ENCODE results near the gene DNAH12.
"Not testable (repeated sequence)": the region's sequence is repeated elsewhere in the genome, so short reads cannot be mapped to it uniquely, and the experiment has no call there.

DNAH12 gene

DNA sequence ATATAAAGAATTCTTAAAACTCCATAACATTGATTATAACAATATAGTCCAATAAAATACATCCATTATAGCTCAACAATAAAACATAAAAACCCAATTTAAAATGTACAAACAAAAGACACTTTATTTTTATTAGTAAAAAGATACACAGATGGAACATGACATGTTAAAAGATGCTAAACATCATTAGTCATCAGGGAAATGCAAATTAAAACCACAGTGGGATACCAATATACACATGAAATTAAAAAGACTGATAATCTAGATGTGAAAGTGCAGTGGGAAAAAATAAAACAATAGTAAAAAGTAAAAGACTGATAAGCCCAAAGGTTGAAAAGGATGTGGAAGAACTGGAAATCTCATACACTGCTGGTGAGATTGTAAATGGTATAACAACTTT, 46.2 kb downstream of the DNAH12 start:
- H3K4me3 Mint-ChIP-seq, result no peak overlapping the region
- no peak overlapping the region for H3K27ac Mint-ChIP-seq
- ATAC-seq (replicated peaks) (no peak), DNase-seq (no peak)
- H3K4me1 Mint-ChIP-seq (ENCODE audit: low read depth in 2 of 2), result no peaks in the 10 kb centered on the region
- H3K9me3 Mint-ChIP-seq, result no peaks in the 10 kb centered on the region
- H3K27me3 Mint-ChIP-seq, result peaks cover 13 to 16% of the 10 kb centered on the region in 2 donors
- no peaks in the 10 kb centered on the region for H3K36me3 Mint-ChIP-seq (ENCODE audit: insufficient read depth)

DNA sequence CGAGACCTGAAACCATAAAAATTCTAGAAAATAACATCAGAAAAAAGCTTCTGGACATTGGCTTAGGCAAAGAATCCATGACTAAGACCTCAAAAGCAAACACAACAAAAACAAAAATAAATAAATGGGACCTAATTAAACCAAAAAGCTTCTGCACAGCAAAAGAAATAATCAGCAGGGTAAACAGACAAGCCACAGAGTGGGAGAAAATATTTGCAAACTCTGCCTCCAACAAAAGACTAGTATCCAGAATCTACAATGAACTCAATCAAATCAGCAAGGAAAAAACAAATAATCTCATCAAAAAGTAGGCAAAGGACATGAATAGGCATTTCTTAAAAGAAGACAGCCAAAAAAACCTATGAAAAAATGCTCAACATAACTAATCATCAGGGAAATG, 59.6 kb downstream of the DNAH12 start:
- no peaks in the 10 kb centered on the region for H3K4me1 Mint-ChIP-seq (ENCODE audit: low read depth in 2 of 2)
- H3K9me3 Mint-ChIP-seq, result peaks cover 0 to 3% of the 10 kb centered on the region in 2 donors
- H3K27ac Mint-ChIP-seq, result no peak overlapping the region
- no peaks in the 10 kb centered on the region for H3K36me3 Mint-ChIP-seq (ENCODE audit: insufficient read depth)
- peaks cover 6 to 11% of the 10 kb centered on the region in 2 donors for H3K27me3 Mint-ChIP-seq
- H3K4me3 Mint-ChIP-seq, result no peak overlapping the region
- ATAC-seq (replicated peaks), result no peak
- no peak for DNase-seq

DNA sequence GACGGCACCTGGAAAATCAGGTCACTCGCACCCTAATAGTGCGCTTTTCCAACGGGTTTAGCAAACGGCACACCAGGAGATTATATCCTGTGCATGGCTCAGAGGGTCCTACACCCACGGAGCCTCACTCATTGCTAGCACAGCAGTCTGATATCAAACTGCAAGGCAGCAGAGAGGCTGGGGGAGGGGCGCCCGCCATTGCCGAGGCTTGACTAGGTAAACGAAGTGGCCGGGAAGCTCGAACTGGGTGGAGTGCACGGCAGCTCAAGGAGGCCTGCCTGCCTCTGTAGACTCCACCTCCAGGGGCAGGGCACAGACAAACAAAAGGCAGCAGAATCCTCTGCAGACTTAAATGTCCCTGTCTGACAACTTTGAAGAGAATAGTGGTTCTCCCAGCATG, 67.0 kb downstream of the DNAH12 start:
- not testable (repeated sequence) for H3K4me3 Mint-ChIP-seq

GRCh38 chr3:57464801-57465200, 79.3 kb downstream of the DNAH12 start:
- H3K36me3 Mint-ChIP-seq (ENCODE audit: insufficient read depth), result no peaks in the 10 kb centered on the region
- H3K4me1 Mint-ChIP-seq (ENCODE audit: low read depth in 2 of 2), result no peaks in the 10 kb centered on the region
- H3K27me3 Mint-ChIP-seq, result peaks cover 10 to 21% of the 10 kb centered on the region in 2 donors
- no peak for ATAC-seq (replicated peaks)
- no peak for DNase-seq
- H3K9me3 Mint-ChIP-seq, result no peaks in the 10 kb centered on the region
- H3K4me3 Mint-ChIP-seq, result no peak overlapping the region
- no peak overlapping the region for H3K27ac Mint-ChIP-seq

More for the DNA sequence above, 67.0 kb downstream of the DNAH12 start:
- not testable (repeated sequence) for H3K36me3 Mint-ChIP-seq (ENCODE audit: insufficient read depth); H3K9me3 Mint-ChIP-seq; H3K4me1 Mint-ChIP-seq (ENCODE audit: low read depth in 2 of 2); ATAC-seq (replicated peaks); DNase-seq; H3K27ac Mint-ChIP-seq
- H3K27me3 Mint-ChIP-seq, result peaks cover 21 to 26% of the 10 kb centered on the region in 2 donors

GRCh38 chr3:57464011-57464410, 80.1 kb downstream of the DNAH12 start:
- Mint-ChIP-seq H3K4me1 (ENCODE audit: low read depth in 2 of 2) (no peaks in the 10 kb centered on the region), H3K27me3 (peaks cover 10 to 21% of the 10 kb centered on the region in 2 donors), H3K4me3 (no peak overlapping the region), H3K36me3 (ENCODE audit: insufficient read depth) (no peaks in the 10 kb centered on the region), H3K27ac (no peak overlapping the region), H3K9me3 (no peaks in the 10 kb centered on the region)
- DNase-seq (no peak), ATAC-seq (replicated peaks) (no peak)

- DNase-seq (no peak), ATAC-seq (replicated peaks) (no peak)
- Mint-ChIP-seq H3K4me1 (ENCODE audit: low read depth in 2 of 2) (no peaks in the 10 kb centered on the region), H3K36me3 (ENCODE audit: insufficient read depth) (no peaks in the 10 kb centered on the region), H3K9me3 (no peaks in the 10 kb centered on the region), H3K27ac (no peak overlapping the region), H3K4me3 (no peak overlapping the region), H3K27me3 (peaks cover 19 to 35% of the 10 kb centered on the region in 2 donors)
These were observed 92.8 kb downstream of the DNAH12 start for GRCh38 chr3:57451150-57451846.

- not testable (repeated sequence) for H3K4me3 Mint-ChIP-seq; H3K4me1 Mint-ChIP-seq (ENCODE audit: low read depth in 2 of 2); ATAC-seq (replicated peaks); H3K36me3 Mint-ChIP-seq (ENCODE audit: insufficient read depth); H3K9me3 Mint-ChIP-seq; H3K27ac Mint-ChIP-seq; DNase-seq
- peaks cover 19 to 39% of the 10 kb centered on the region in 2 donors for H3K27me3 Mint-ChIP-seq
These were observed 94.8 kb downstream of the DNAH12 start for GRCh38 chr3:57449276-57449847.

- H3K36me3 Mint-ChIP-seq (ENCODE audit: insufficient read depth); H3K27ac Mint-ChIP-seq; H3K9me3 Mint-ChIP-seq; ATAC-seq (replicated peaks); H3K4me3 Mint-ChIP-seq; H3K4me1 Mint-ChIP-seq (ENCODE audit: low read depth in 2 of 2); DNase-seq: not testable (repeated sequence)
- peaks cover 19 to 38% of the 10 kb centered on the region in 2 donors for H3K27me3 Mint-ChIP-seq
These were observed 95.7 kb downstream of the DNAH12 start for GRCh38 chr3:57448489-57448888.

DNA sequence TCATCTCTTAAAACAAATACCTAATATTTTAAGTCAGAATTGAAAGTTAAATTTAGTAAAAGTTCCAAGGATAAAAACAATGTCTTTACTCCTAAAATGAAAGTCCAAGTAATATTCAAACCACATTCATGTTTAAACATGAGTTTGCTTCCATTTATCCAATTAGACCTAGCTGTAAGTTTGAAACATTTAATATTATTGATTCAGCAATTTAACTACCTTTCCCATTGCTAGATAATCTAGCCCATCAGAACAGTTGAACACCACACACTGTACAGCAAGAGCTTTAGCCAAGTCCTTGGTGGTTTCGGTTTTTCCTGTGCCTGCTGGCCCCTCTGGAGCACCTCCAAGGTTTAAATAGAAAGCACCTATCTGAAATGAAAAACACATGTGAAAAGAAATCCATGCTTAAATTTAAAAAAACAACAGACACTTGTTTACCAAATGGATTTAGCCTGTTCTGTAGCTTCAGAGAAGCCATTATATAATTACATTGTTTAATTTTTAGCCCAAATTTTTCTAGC, 97.8 kb downstream of the DNAH12 start:
- ATAC-seq (replicated peaks), result no peak
- H3K9me3 Mint-ChIP-seq, result no peaks in the 10 kb centered on the region
- no peak for DNase-seq

GRCh38 chr3:57444469-57444868, 99.7 kb downstream of the DNAH12 start:
- no peak for DNase-seq
- Mint-ChIP-seq H3K27me3 (peaks cover 21 to 36% of the 10 kb centered on the region in 2 donors), H3K4me1 (ENCODE audit: low read depth in 2 of 2) (no peaks in the 10 kb centered on the region), H3K9me3 (no peaks in the 10 kb centered on the region), H3K36me3 (ENCODE audit: insufficient read depth) (no peaks in the 10 kb centered on the region), H3K27ac (no peak overlapping the region), H3K4me3 (no peak overlapping the region)
- ATAC-seq (replicated peaks), result no peak

More for the DNA sequence above, 97.8 kb downstream of the DNAH12 start:
- H3K36me3 Mint-ChIP-seq (ENCODE audit: insufficient read depth), result no peaks in the 10 kb centered on the region
- H3K4me1 Mint-ChIP-seq (ENCODE audit: low read depth in 2 of 2), result no peaks in the 10 kb centered on the region
- peaks cover 16 to 28% of the 10 kb centered on the region in 2 donors for H3K27me3 Mint-ChIP-seq
- no peak overlapping the region for H3K4me3 Mint-ChIP-seq
- no peak overlapping the region for H3K27ac Mint-ChIP-seq

DNA sequence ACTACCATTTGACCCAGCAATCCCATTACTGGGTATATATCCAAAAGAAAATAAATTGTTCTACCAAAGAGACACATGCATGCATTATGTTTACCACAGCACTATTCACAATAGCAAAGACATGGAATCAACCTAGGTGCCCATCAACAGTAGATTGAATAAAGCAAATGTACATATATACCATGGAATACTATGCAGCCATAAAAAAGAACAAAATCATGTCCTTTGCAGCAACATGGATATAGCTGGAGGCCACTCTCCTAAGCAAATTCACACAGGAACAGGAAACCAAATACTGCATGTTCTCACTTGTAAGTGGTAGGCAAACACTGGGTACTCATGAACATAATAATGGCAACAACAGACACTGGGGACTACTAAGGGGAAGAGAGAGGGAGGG, 104.0 kb downstream of the DNAH12 start:
- not testable (repeated sequence) for DNase-seq; H3K9me3 Mint-ChIP-seq; H3K4me1 Mint-ChIP-seq (ENCODE audit: low read depth in 2 of 2); ATAC-seq (replicated peaks); H3K27ac Mint-ChIP-seq; H3K4me3 Mint-ChIP-seq; H3K36me3 Mint-ChIP-seq (ENCODE audit: insufficient read depth)
- peaks cover 43 to 46% of the 10 kb centered on the region in 2 donors for H3K27me3 Mint-ChIP-seq

DNA sequence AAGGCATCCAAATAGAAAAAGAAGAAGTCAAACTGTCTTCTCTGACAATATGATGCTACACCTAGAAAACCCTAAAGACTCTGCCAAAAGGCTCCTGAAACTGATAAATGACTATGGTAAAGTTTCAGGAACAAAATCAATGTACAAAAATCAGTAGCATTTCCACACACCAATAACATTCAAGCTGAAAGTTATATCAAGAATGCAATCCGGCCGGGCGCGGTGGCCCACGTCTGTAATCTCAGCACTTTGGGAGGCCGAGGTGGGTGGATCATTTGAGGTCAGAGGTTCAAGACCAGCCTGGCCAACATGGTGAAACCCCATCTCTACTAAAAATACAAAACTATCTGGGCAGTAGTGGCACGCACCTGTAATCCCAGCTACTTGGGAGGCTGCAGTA, 105.7 kb downstream of the DNAH12 start:
- not testable (repeated sequence) for ATAC-seq (replicated peaks); H3K9me3 Mint-ChIP-seq; DNase-seq; H3K36me3 Mint-ChIP-seq (ENCODE audit: insufficient read depth); H3K4me3 Mint-ChIP-seq; H3K27ac Mint-ChIP-seq; H3K4me1 Mint-ChIP-seq (ENCODE audit: low read depth in 2 of 2)
- peaks cover 40 to 43% of the 10 kb centered on the region in 2 donors for H3K27me3 Mint-ChIP-seq

- no peaks in the 10 kb centered on the region for H3K9me3 Mint-ChIP-seq
- no peaks in the 10 kb centered on the region for H3K36me3 Mint-ChIP-seq (ENCODE audit: insufficient read depth)
- no peak for ATAC-seq (replicated peaks)
- no peaks in the 10 kb centered on the region for H3K4me1 Mint-ChIP-seq (ENCODE audit: low read depth in 2 of 2)
- H3K4me3 Mint-ChIP-seq, result no peak overlapping the region
- no peak overlapping the region for H3K27ac Mint-ChIP-seq
- DNase-seq, result no peak
- peaks cover 40 to 43% of the 10 kb centered on the region in 2 donors for H3K27me3 Mint-ChIP-seq
These were observed 107.9 kb downstream of the DNAH12 start for GRCh38 chr3:57436195-57436761.

DNA sequence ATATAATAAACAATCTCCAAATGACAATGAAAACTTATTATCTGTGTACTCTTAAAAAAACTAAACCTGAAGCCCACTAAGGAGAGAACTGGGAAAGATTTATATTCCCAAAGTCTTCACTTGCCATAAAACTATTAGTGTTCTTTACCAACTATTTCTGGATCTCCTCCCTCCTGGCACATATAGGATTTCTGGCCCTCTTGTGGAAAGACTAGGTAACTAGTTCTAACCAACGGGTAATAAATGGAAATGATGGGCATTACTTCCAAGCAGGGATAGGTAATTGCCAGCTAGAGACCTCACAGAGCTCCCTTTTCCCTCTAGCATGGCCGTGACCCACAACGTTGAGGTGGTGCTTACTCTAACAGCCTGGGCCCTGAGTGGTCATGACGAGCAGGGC, 110.1 kb downstream of the DNAH12 start:
- H3K4me3 Mint-ChIP-seq, result no peak overlapping the region
- H3K4me1 Mint-ChIP-seq (ENCODE audit: low read depth in 2 of 2), result no peaks in the 10 kb centered on the region
- peaks cover 27 to 29% of the 10 kb centered on the region in 2 donors for H3K27me3 Mint-ChIP-seq
- no peak overlapping the region for H3K27ac Mint-ChIP-seq
- DNase-seq (no peak), ATAC-seq (replicated peaks) (no peak)
- H3K9me3 Mint-ChIP-seq, result no peaks in the 10 kb centered on the region
- no peaks in the 10 kb centered on the region for H3K36me3 Mint-ChIP-seq (ENCODE audit: insufficient read depth)

All from effector memory CD8-positive, alpha-beta T cell (primary cell).